K562 (cell line): ENCODE data around the gene TMEM63A. TPM values are rescaled to one million over a fixed set of nuclear protein-coding genes. Genes with fewer than 3 reads are reported as not detected.

Source experiments
- CREBBP ChIP-seq: IDR thresholded peaks from one replicate; pipeline ENCODE4 v1.6.1; 2012; ENCODE audit warnings: low read depth, mild to moderate bottlenecking, control low read depth, inconsistent platforms, low read length
- CUX1 ChIP-seq: fragments of 200-800 bp; sonication (Bioruptor generic); IDR thresholded peaks from 2 replicates; pipeline ENCODE4 v1.6.1; 2016; ENCODE audit warnings: missing genetic modification characterization, missing compliant biosample characterization
- DPF2 ChIP-seq: fragments of 450-650 bp; IDR thresholded peaks from 2 replicates; pipeline ENCODE4 v1.6.1; 2016
- FUS ChIP-seq: fragments of 200-400 bp; formaldehyde crosslinking; optimal IDR thresholded peaks from 2 replicates; pipeline ENCODE3; 2017; ENCODE audit warnings: low read depth, low read length
- HMBOX1 ChIP-seq: sonication (generic); IDR thresholded peaks from 2 replicates; pipeline ENCODE4 v1.6.1; 2016
- KAT8 ChIP-seq: fragments of 450-650 bp; IDR thresholded peaks from 2 replicates; pipeline ENCODE4 v1.6.1; 2016; ENCODE audit warnings: low read depth, mild to moderate bottlenecking
- MAFF ChIP-seq: IDR thresholded peaks from 2 replicates; pipeline ENCODE4 v1.6.1; 2012; ENCODE audit warnings: low read length, improper control_type of control experiment
- MTF1 ChIP-seq: fragments of 250-450 bp; sonication (Bioruptor Pico); IDR thresholded peaks from 2 replicates; pipeline ENCODE4 v1.9.0; 2021; ENCODE audit warnings: moderate library complexity, mild to moderate bottlenecking, inconsistent platforms, borderline replicate concordance
- PHTF2 ChIP-seq: fragments of 250-450 bp; sonication (Bioruptor Pico); IDR thresholded peaks from 2 replicates; pipeline ENCODE4 v1.5.0; 2021; ENCODE audit warnings: mild to moderate bottlenecking
- POLR2AphosphoS5 ChIP-seq: IDR thresholded peaks from 2 replicates; pipeline ENCODE4 v1.6.1; 2011; ENCODE audit warnings: mild to moderate bottlenecking, low read depth, low read length, moderate library complexity; ENCODE audit not compliant: control insufficient read depth, insufficient read depth
- PTRF ChIP-seq: fragments of 450-650 bp; IDR thresholded peaks from 2 replicates; pipeline ENCODE4 v1.6.1; 2016; ENCODE audit warnings: mild to moderate bottlenecking, missing genetic modification characterization, missing compliant biosample characterization
- SMAD1 ChIP-seq: fragments of 150-350 bp; IDR thresholded peaks from 2 replicates; pipeline ENCODE4 v1.6.1; 2014; ENCODE audit warnings: low read length, low read depth; ENCODE audit not compliant: partially characterized antibody
- SMAD4 ChIP-seq: fragments of 250-450 bp; sonication (Bioruptor Pico); conservative IDR thresholded peaks from 2 replicates; pipeline ENCODE4 v1.8.0; 2021; ENCODE audit warnings: inconsistent platforms, mild to moderate bottlenecking, moderate library complexity
- SMARCA5 ChIP-seq: fragments of 450-650 bp; IDR thresholded peaks from 2 replicates; pipeline ENCODE4 v1.6.1; 2016
- TBL1XR1 ChIP-seq, 2 experiments: IDR thresholded peaks; 2 replicates each; pipeline ENCODE4 v1.6.1; 2012; ENCODE audit warnings: improper control_type of control experiment in 2 of 2, low read length in 2 of 2, mild to moderate bottlenecking in 1 of 2
- TGIF2 ChIP-seq: sonication (generic); formaldehyde crosslinking; IDR thresholded peaks from 2 replicates; pipeline ENCODE4 v1.8.1; 2022; ENCODE audit warnings: mild to moderate bottlenecking, missing genetic modification reagents, moderate library complexity
- ZNF695 ChIP-seq: fragments of 450-650 bp; formaldehyde crosslinking; IDR thresholded peaks from 2 replicates; pipeline ENCODE4 v1.4.0; 2020; ENCODE audit warnings: mild to moderate bottlenecking, moderate library complexity
- polyA plus RNA-seq, 8 experiments: library from polyadenylated mRNA; depleted of rRNA in 4 of 8; stranded (reverse) in 5 of 8; unstranded in 3 of 8; fragments of >200 nt; fragmentation: Nextera tagmentation in 2 of 8; fragmentation: Illumina TruSeq in 1 of 8; extraction: Ambion mirVana in 2 of 8; extraction: Trizol in 1 of 8; gene quantifications; 2 replicates each; pipeline versions ENCODE4 v1.2.1 to v1.2.3, GENCODE V29; 2011 to 2014; ENCODE audit warnings: inconsistent platforms in 1 of 8, missing spikeins in 1 of 8
- total RNA-seq, 7 experiments: library from RNA; depleted of rRNA in 6 of 7; stranded (reverse); fragments of >200 nt in 6 of 7; fragmentation: Illumina TruSeq in 2 of 7; extraction: Trizol in 2 of 7; gene quantifications; 2 replicates each; pipeline versions ENCODE4 v1.2.1 to v1.2.3, GENCODE V29; 2011 to 2021; ENCODE audit warnings: low replicate concordance in 1 of 7
- TF ChIP-seq, protein P1 (sequence below): fragments of 200-400 bp; formaldehyde crosslinking; IDR thresholded peaks from 2 replicates; pipeline ENCODE4 v1.6.1; 2017; ENCODE audit warnings: mild to moderate bottlenecking, low read depth, low read length, moderate library complexity
- TF ChIP-seq, protein P2 (sequence below): sonication (generic); formaldehyde crosslinking; IDR thresholded peaks from 2 replicates; pipeline ENCODE4 v1.8.1; 2023; ENCODE audit warnings: mild to moderate bottlenecking, missing genetic modification reagents

The TMEM63A gene
- total and polyA plus RNA-seq, 9 of the 15 experiments (the other 6 are each of a cell fraction or from before 2014, with no cell fraction given): 2.0 to 54.6 (median 17.5) TPM

- TF ChIP-seq CUX1 (CRISPR knock-in tag) (no peak), MTF1 (CRISPR knock-in tag) (no peak), CREBBP (no peak), DPF2 (peak; percentile 49; the same call in 1 of the 2 replicates), MAFF (peak; percentile 95), PTRF (tag) (no peak), HMBOX1 (no peak), ZNF695 (CRISPR knock-in tag) (no peak), SMAD4 (CRISPR knock-in tag) (0 out of 2 replicates have a peak, but pooled peaks have one; percentile 33), POLR2AphosphoS5 (no peak), PHTF2 (CRISPR knock-in tag) (no peak), FUS (no peak), SMARCA5 (0 out of 2 replicates have a peak, but pooled peaks have one; percentile 50), TGIF2 (CRISPR knock-in tag) (no peak), SMAD1 (no peak), KAT8 (no peak), TBL1XR1 (IDR thresholded peaks at IDR 0.05; ENCODE audit: low read length in 2 of 2) (no peak)
- TF ChIP-seq, protein P1, sequence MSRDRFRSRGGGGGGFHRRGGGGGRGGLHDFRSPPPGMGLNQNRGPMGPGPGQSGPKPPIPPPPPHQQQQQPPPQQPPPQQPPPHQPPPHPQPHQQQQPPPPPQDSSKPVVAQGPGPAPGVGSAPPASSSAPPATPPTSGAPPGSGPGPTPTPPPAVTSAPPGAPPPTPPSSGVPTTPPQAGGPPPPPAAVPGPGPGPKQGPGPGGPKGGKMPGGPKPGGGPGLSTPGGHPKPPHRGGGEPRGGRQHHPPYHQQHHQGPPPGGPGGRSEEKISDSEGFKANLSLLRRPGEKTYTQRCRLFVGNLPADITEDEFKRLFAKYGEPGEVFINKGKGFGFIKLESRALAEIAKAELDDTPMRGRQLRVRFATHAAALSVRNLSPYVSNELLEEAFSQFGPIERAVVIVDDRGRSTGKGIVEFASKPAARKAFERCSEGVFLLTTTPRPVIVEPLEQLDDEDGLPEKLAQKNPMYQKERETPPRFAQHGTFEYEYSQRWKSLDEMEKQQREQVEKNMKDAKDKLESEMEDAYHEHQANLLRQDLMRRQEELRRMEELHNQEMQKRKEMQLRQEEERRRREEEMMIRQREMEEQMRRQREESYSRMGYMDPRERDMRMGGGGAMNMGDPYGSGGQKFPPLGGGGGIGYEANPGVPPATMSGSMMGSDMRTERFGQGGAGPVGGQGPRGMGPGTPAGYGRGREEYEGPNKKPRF: no peak
- TF ChIP-seq, protein P2, sequence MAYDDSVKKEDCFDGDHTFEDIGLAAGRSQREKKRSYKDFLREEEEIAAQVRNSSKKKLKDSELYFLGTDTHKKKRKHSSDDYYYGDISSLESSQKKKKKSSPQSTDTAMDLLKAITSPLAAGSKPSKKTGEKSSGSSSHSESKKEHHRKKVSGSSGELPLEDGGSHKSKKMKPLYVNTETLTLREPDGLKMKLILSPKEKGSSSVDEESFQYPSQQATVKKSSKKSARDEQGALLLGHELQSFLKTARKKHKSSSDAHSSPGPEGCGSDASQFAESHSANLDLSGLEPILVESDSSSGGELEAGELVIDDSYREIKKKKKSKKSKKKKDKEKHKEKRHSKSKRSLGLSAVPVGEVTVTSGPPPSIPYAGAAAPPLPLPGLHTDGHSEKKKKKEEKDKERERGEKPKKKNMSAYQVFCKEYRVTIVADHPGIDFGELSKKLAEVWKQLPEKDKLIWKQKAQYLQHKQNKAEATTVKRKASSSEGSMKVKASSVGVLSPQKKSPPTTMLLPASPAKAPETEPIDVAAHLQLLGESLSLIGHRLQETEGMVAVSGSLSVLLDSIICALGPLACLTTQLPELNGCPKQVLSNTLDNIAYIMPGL (CRISPR knock-in tag): no peak
Observed at GRCh38 chr1:225917536-225917935, 35.4 kb upstream of the TMEM63A start (continued).
